HEK293 (cell line): Measurements from ENCODE around the gene REC8.

Source experiments
- ATF2 ChIP-seq: fragments of 450-650 bp; formaldehyde crosslinking; IDR thresholded peaks from 2 replicates; pipeline ENCODE4 v1.5.1; 2016; ENCODE audit warnings: missing biosample characterization, missing genetic modification characterization, low read depth
- CTCF ChIP-seq: fragments of 450-650 bp; formaldehyde crosslinking; IDR thresholded peaks from 2 replicates; pipeline ENCODE4 v1.5.1; 2016; ENCODE audit warnings: missing biosample characterization, missing genetic modification characterization
- HOXC10 ChIP-seq: sonication (generic); formaldehyde crosslinking; IDR thresholded peaks from 2 replicates; pipeline ENCODE4 v1.8.1; 2023; ENCODE audit warnings: mild to moderate bottlenecking, missing genetic modification reagents
- OSR2 ChIP-seq: fragments of 450-650 bp; formaldehyde crosslinking; IDR thresholded peaks from 2 replicates; pipeline ENCODE4 v1.5.1; 2016; ENCODE audit warnings: missing biosample characterization, missing genetic modification characterization
- SALL2 ChIP-seq: fragments of 450-650 bp; formaldehyde crosslinking; IDR thresholded peaks from 2 replicates; pipeline ENCODE4 v1.5.0; 2017; ENCODE audit warnings: missing biosample characterization, mild to moderate bottlenecking, missing genetic modification characterization, borderline replicate concordance
- SCRT1 ChIP-seq: fragments of 450-650 bp; formaldehyde crosslinking; IDR thresholded peaks from 2 replicates; pipeline ENCODE4 v1.5.1; 2016; ENCODE audit warnings: missing biosample characterization, missing genetic modification characterization, borderline replicate concordance
- ZNF157 ChIP-seq: fragments of 450-650 bp; formaldehyde crosslinking; IDR thresholded peaks from 2 replicates; pipeline ENCODE4 v1.5.1; 2016; ENCODE audit warnings: missing biosample characterization, missing genetic modification characterization
- ZNF274 ChIP-seq, 2 experiments: fragments of 200-500 bp in 1 of 2; fragments of 450-650 bp in 1 of 2; sonication (Bioruptor generic) in 1 of 2; formaldehyde crosslinking in 1 of 2; IDR thresholded peaks; 2 replicates each; pipeline versions ENCODE4 v1.5.1 to v1.6.1; 2014 to 2016; ENCODE audit warnings: borderline replicate concordance in 1 of 2, inconsistent platforms in 1 of 2, low read length in 1 of 2, missing biosample characterization in 1 of 2, missing genetic modification characterization in 1 of 2
- ZNF302 ChIP-seq: fragments of 450-650 bp; formaldehyde crosslinking; IDR thresholded peaks from 2 replicates; pipeline ENCODE4 v1.5.1; 2016; ENCODE audit warnings: missing biosample characterization, missing genetic modification characterization, low read depth
- ZNF335 ChIP-seq: fragments of 450-650 bp; formaldehyde crosslinking; conservative IDR thresholded peaks from 2 replicates; pipeline ENCODE4 v1.5.1; 2016; ENCODE audit warnings: missing biosample characterization, missing genetic modification characterization
- ZNF341 ChIP-seq: fragments of 450-650 bp; formaldehyde crosslinking; IDR thresholded peaks from 2 replicates; pipeline ENCODE4; 2016; ENCODE audit warnings: low read depth, missing biosample characterization, missing genetic modification characterization
- ZNF416 ChIP-seq: fragments of 450-650 bp; formaldehyde crosslinking; IDR thresholded peaks from 2 replicates; pipeline ENCODE4 v1.5.1; 2016; ENCODE audit warnings: missing biosample characterization, missing genetic modification characterization
- ZNF544 ChIP-seq: fragments of 450-650 bp; formaldehyde crosslinking; IDR thresholded peaks from 2 replicates; pipeline ENCODE4 v1.5.0; 2017; ENCODE audit warnings: missing biosample characterization, missing genetic modification characterization
- ZNF571 ChIP-seq: fragments of 450-650 bp; formaldehyde crosslinking; IDR thresholded peaks from 2 replicates; pipeline ENCODE4 v1.5.0; 2017; ENCODE audit warnings: missing biosample characterization, missing genetic modification characterization
- ZNF664 ChIP-seq: fragments of 450-650 bp; formaldehyde crosslinking; IDR thresholded peaks from 2 replicates; pipeline ENCODE4 v1.5.1; 2016; ENCODE audit warnings: missing biosample characterization, missing genetic modification characterization
- ZNF768 ChIP-seq: fragments of 450-650 bp; formaldehyde crosslinking; IDR thresholded peaks from 2 replicates; pipeline ENCODE4 v1.5.1; 2018; ENCODE audit warnings: missing biosample characterization, mild to moderate bottlenecking, missing genetic modification characterization
- ZNF830 ChIP-seq: fragments of 450-650 bp; IDR thresholded peaks from 2 replicates; pipeline ENCODE4 v1.5.0; 2018; ENCODE audit warnings: missing biosample characterization, missing genetic modification characterization, low read depth, mild to moderate bottlenecking, moderate library complexity
- TF ChIP-seq, protein P1 (sequence below): fragments of 450-650 bp; formaldehyde crosslinking; IDR thresholded peaks from 2 replicates; pipeline ENCODE4 v1.5.1; 2016; ENCODE audit warnings: missing biosample characterization, missing genetic modification characterization
- TF ChIP-seq, protein P2 (sequence below): fragments of 450-650 bp; formaldehyde crosslinking; IDR thresholded peaks from 2 replicates; pipeline ENCODE4 v1.5.1; 2016; ENCODE audit warnings: missing biosample characterization, missing genetic modification characterization
- TF ChIP-seq, protein P3 (sequence below): fragments of 450-650 bp; IDR thresholded peaks from 2 replicates; pipeline ENCODE4 v1.5.1; 2018; ENCODE audit warnings: missing biosample characterization, mild to moderate bottlenecking, missing genetic modification characterization
- TF ChIP-seq, protein P4 (sequence below): fragments of 450-650 bp; formaldehyde crosslinking; IDR thresholded peaks from 2 replicates; pipeline ENCODE4 v1.5.1; 2017; ENCODE audit warnings: missing biosample characterization, missing genetic modification characterization
- TF ChIP-seq, protein P5 (sequence below): fragments of 450-650 bp; formaldehyde crosslinking; IDR thresholded peaks from 2 replicates; pipeline ENCODE4 v1.5.1; 2016; ENCODE audit warnings: missing biosample characterization, missing genetic modification characterization

Gene REC8

DNA sequence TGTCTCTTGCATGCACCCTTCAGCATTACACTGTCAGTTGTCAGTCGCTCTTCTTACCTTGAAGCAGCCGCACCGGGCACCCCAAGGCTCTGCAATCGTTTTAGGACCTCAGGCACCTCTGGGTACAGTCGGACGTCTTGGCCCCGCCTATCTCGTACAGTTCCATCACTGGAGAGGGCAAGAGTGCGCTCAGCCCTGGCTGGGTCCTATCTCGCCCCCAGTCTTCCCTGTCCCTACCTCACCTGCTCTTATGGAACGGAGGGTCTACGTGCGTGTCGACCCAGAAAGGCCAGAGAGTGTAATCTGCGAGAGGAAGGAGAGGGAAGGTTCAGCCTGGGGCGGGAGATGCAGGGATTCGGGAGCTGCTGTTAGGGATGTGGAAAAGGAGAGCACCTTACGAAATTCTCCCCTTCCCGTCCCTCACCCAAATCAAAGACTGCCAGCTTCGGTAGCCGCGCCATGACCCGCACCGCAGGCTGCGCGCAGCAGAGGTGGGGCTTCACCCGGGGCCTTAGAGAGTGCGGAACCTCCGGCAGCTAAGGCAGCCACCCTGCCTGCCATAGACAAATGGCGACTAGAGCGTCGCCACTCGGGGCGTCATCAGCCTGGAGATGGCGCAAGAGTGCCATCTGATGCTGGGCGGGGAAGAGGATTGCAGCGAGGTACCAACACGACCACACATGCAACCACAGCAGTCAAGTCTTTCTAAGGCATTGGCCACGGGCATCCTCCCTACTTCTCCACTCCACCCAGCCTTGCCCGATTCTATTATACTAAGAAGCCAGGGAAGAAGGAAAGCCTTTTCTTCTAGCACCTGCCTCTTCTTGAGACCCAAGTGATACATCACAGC lies 43.8 kb downstream of the REC8 start, which contains the start of gene MDP1 (continued):
- TF ChIP-seq, protein P1, sequence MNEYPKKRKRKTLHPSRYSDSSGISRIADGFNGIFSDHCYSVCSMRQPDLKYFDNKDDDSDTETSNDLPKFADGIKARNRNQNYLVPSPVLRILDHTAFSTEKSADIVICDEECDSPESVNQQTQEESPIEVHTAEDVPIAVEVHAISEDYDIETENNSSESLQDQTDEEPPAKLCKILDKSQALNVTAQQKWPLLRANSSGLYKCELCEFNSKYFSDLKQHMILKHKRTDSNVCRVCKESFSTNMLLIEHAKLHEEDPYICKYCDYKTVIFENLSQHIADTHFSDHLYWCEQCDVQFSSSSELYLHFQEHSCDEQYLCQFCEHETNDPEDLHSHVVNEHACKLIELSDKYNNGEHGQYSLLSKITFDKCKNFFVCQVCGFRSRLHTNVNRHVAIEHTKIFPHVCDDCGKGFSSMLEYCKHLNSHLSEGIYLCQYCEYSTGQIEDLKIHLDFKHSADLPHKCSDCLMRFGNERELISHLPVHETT: peak; percentile 81
- peak; percentile 93 for TF ChIP-seq CTCF (tag by site-specific recombination)
- TF ChIP-seq ZNF544: no peak
- TF ChIP-seq, protein P2, sequence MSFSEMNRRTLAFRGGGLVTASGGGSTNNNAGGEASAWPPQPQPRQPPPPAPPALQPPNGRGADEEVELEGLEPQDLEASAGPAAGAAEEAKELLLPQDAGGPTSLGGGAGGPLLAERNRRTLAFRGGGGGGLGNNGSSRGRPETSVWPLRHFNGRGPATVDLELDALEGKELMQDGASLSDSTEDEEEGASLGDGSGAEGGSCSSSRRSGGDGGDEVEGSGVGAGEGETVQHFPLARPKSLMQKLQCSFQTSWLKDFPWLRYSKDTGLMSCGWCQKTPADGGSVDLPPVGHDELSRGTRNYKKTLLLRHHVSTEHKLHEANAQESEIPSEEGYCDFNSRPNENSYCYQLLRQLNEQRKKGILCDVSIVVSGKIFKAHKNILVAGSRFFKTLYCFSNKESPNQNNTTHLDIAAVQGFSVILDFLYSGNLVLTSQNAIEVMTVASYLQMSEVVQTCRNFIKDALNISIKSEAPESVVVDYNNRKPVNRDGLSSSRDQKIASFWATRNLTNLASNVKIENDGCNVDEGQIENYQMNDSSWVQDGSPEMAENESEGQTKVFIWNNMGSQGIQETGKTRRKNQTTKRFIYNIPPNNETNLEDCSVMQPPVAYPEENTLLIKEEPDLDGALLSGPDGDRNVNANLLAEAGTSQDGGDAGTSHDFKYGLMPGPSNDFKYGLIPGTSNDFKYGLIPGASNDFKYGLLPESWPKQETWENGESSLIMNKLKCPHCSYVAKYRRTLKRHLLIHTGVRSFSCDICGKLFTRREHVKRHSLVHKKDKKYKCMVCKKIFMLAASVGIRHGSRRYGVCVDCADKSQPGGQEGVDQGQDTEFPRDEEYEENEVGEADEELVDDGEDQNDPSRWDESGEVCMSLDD (tag by site-specific recombination): no peak
- TF ChIP-seq, protein P3, sequence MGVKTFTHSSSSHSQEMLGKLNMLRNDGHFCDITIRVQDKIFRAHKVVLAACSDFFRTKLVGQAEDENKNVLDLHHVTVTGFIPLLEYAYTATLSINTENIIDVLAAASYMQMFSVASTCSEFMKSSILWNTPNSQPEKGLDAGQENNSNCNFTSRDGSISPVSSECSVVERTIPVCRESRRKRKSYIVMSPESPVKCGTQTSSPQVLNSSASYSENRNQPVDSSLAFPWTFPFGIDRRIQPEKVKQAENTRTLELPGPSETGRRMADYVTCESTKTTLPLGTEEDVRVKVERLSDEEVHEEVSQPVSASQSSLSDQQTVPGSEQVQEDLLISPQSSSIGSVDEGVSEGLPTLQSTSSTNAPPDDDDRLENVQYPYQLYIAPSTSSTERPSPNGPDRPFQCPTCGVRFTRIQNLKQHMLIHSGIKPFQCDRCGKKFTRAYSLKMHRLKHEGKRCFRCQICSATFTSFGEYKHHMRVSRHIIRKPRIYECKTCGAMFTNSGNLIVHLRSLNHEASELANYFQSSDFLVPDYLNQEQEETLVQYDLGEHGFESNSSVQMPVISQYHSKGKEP (tag by site-specific recombination): no peak
- TF ChIP-seq ZNF768 (tag by site-specific recombination): no peak
- no peak for TF ChIP-seq ZNF830 (tag by site-specific recombination)
- TF ChIP-seq, protein P4, sequence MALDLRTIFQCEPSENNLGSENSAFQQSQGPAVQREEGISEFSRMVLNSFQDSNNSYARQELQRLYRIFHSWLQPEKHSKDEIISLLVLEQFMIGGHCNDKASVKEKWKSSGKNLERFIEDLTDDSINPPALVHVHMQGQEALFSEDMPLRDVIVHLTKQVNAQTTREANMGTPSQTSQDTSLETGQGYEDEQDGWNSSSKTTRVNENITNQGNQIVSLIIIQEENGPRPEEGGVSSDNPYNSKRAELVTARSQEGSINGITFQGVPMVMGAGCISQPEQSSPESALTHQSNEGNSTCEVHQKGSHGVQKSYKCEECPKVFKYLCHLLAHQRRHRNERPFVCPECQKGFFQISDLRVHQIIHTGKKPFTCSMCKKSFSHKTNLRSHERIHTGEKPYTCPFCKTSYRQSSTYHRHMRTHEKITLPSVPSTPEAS: no peak
- no peak for TF ChIP-seq ATF2
- no peak for TF ChIP-seq SCRT1
- TF ChIP-seq ZNF302: no peak
- TF ChIP-seq, protein P5, sequence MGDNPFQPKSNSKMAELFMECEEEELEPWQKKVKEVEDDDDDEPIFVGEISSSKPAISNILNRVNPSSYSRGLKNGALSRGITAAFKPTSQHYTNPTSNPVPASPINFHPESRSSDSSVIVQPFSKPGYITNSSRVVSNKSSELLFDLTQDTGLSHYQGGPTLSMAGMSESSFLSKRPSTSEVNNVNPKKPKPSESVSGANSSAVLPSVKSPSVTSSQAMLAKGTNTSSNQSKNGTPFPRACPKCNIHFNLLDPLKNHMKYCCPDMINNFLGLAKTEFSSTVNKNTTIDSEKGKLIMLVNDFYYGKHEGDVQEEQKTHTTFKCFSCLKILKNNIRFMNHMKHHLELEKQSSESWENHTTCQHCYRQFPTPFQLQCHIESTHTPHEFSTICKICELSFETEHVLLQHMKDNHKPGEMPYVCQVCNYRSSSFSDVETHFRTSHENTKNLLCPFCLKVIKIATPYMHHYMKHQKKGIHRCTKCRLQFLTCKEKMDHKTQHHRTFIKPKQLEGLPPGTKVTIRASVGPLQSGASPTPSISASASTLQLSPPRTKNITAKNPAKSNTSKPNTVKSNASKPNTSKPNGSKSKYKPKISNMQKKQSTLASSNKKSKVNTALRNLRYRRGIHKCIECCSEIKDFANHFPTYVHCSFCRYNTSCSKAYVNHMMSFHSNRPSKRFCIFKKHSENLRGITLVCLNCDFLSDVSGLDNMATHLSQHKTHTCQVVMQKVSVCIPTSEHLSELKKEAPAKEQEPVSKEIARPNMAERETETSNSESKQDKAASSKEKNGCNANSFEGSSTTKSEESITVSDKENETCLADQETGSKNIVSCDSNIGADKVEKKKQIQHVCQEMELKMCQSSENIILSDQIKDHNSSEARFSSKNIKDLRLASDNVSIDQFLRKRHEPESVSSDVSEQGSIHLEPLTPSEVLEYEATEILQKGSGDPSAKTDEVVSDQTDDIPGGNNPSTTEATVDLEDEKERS (tag by site-specific recombination): no peak
- peak; percentile 14; the same call in 1 of the 2 replicates for TF ChIP-seq ZNF341 (tag by site-specific recombination)
- no peak for TF ChIP-seq ZNF664
- peak; percentile 96 for TF ChIP-seq ZNF335 (tag by site-specific recombination)
- TF ChIP-seq ZNF571 (tag by site-specific recombination): no peak
- no peak for TF ChIP-seq ZNF157 (tag by site-specific recombination)
- no peak for TF ChIP-seq ZNF274 (IDR thresholded peaks at IDR 0.05; ENCODE audit: low read length)
- TF ChIP-seq ZNF274 (tag by site-specific recombination; IDR thresholded peaks at IDR 0.05; ENCODE audit: borderline replicate concordance): no peak
- no peak for TF ChIP-seq ZNF416 (tag by site-specific recombination)
- TF ChIP-seq SALL2 (tag by site-specific recombination): no peak
- no peak for TF ChIP-seq HOXC10 (CRISPR knock-in tag)
- TF ChIP-seq OSR2 (tag by site-specific recombination): no peak; the same call in 1 of the 2 replicates
